Measurements from ENCODE around the gene SEMA5A. TPM values are rescaled to one million over a fixed set of nuclear protein-coding genes. Genes with fewer than 3 reads are reported as not detected.

SEMA5A gene
- total RNA-seq, 1 experiment from 2014 or later = 34.3 TPM

DNA sequence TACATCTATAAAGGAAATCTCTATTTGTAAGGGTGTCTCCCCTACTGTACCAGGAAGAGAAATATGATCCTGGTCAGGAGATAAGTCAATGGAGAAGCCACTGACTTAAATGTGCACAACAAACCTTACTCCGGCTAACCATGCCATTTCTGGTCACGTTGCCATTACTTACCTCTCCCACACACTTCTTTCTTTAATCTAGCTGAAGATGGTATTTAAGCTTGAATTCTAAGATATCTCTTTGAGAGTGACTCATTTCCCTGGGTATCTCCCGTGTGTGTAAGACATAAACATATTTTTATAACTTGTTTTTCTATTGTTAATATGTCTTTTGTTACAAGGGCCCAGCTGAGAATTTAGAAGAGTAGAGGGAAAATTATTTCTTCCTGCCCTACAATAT is 296.6 kb downstream of the SEMA5A start:
- ChIA-PET CTCF (no interaction called here), POLR2A (no interaction called here)
- Mint-ChIP-seq H3K9me3 (ENCODE audit: unreplicated experiment) (no peaks in the 10 kb centered on the region), H3K27ac (ENCODE audit: unreplicated experiment) (no peak overlapping the region), H3K4me3 (ENCODE audit: unreplicated experiment) (no peak overlapping the region), H3K36me3 (ENCODE audit: insufficient read depth, unreplicated experiment) (peaks cover 5% of the 10 kb centered on the region), H3K4me1 (ENCODE audit: low read depth, unreplicated experiment) (no peaks in the 10 kb centered on the region), H3K27me3 (ENCODE audit: insufficient read depth, unreplicated experiment) (no peaks in the 10 kb centered on the region)
- Histone ChIP-seq H3K36me3 (ENCODE audit: control insufficient read depth, insufficient read depth, low read length) (no peaks in the 10 kb centered on the region), H3K4me3 (ENCODE audit: low read depth, low read length) (no peak overlapping the region), H3K27me3 (replicated peaks; ENCODE audit: control insufficient read depth, insufficient read depth, low read length) (no peaks in the 10 kb centered on the region), H3K4me1 (no peaks in the 10 kb centered on the region), H3K9me3 (no peaks in the 10 kb centered on the region)
- TF ChIP-seq, protein P1, sequence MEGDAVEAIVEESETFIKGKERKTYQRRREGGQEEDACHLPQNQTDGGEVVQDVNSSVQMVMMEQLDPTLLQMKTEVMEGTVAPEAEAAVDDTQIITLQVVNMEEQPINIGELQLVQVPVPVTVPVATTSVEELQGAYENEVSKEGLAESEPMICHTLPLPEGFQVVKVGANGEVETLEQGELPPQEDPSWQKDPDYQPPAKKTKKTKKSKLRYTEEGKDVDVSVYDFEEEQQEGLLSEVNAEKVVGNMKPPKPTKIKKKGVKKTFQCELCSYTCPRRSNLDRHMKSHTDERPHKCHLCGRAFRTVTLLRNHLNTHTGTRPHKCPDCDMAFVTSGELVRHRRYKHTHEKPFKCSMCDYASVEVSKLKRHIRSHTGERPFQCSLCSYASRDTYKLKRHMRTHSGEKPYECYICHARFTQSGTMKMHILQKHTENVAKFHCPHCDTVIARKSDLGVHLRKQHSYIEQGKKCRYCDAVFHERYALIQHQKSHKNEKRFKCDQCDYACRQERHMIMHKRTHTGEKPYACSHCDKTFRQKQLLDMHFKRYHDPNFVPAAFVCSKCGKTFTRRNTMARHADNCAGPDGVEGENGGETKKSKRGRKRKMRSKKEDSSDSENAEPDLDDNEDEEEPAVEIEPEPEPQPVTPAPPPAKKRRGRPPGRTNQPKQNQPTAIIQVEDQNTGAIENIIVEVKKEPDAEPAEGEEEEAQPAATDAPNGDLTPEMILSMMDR (IDR thresholded peaks at IDR 0.05; ENCODE audit: insufficient read depth in 1 of 2, low read depth in 1 of 2, low read length in 1 of 2, severe bottlenecking in 1 of 2, unreplicated experiment in 1 of 2) = no peak
- DNase-seq = no peak
- intact Hi-C loops (cut with micrococcal nuclease; ENCODE audit: unreplicated experiment) = no loop called here
- no TSS peak for BruUV-seq (replicated peaks)

DNA sequence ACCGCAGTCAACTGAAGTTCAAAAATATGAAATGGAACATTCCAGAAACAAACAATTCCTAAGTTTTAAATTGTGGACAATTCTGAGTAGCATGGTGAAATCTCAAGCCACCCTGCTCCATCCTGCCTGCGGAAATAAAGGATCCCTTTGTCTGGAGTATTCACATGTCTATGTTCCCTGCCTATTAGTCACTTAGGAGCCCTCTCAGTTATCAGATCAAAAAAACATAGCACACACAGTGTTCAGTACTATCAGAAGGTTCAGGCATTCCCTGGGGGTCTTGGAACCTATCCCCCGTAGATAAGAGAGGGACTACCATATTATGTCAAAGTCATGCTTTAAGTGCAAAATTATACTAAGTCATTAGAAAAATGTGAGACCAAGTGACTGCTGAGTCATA is 300.8 kb downstream of the SEMA5A start:
- TF ChIP-seq, protein P1 (IDR thresholded peaks at IDR 0.05; ENCODE audit: insufficient read depth in 1 of 2, low read depth in 1 of 2, low read length in 1 of 2, severe bottlenecking in 1 of 2, unreplicated experiment in 1 of 2) = no peak
- Mint-ChIP-seq H3K27ac (ENCODE audit: unreplicated experiment) (no peak overlapping the region), H3K9me3 (ENCODE audit: unreplicated experiment) (no peaks in the 10 kb centered on the region), H3K4me3 (ENCODE audit: unreplicated experiment) (no peak overlapping the region), H3K36me3 (ENCODE audit: insufficient read depth, unreplicated experiment) (peaks cover 5% of the 10 kb centered on the region), H3K4me1 (ENCODE audit: low read depth, unreplicated experiment) (peaks cover 8% of the 10 kb centered on the region), H3K27me3 (ENCODE audit: insufficient read depth, unreplicated experiment) (no peaks in the 10 kb centered on the region)
- H3K36me3 ChIP-seq (ENCODE audit: control insufficient read depth, insufficient read depth, low read length) = no peaks in the 10 kb centered on the region
- no peaks in the 10 kb centered on the region for H3K9me3 ChIP-seq
- ChIA-PET POLR2A (no interaction called here), CTCF (no interaction called here)
- BruUV-seq (replicated peaks) = no TSS peak
- DNase-seq = no peak
- no peaks in the 10 kb centered on the region for H3K27me3 ChIP-seq (replicated peaks; ENCODE audit: control insufficient read depth, insufficient read depth, low read length)
- intact Hi-C loops (cut with micrococcal nuclease; ENCODE audit: unreplicated experiment) = no loop called here
- no peak overlapping the region for H3K4me3 ChIP-seq (ENCODE audit: low read depth, low read length)
- H3K4me1 ChIP-seq = peaks cover 6% of the 10 kb centered on the region

DNA sequence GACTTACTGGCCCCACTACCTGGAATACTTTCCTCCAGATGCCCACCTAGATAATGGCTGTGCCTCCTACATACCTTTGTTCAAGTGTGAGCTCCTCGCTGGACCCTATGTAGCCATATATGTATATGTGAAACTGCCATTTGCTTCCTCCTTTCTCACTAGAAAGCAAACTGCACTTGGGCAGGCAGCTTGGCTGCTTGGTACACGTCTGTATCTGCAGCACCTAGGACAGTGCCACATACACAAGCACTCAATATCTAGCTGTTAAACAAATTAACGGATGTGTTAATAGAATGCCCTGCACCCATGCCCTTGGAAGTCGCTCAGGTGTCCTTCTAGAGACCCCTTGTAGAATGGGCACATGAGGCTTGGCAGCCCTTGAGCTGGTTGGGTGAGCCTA is 301.5 kb downstream of the SEMA5A start:
- H3K4me3 Mint-ChIP-seq (ENCODE audit: unreplicated experiment) = no peak overlapping the region
- TF ChIP-seq, protein P1 (IDR thresholded peaks at IDR 0.05; ENCODE audit: insufficient read depth in 1 of 2, low read depth in 1 of 2, low read length in 1 of 2, severe bottlenecking in 1 of 2, unreplicated experiment in 1 of 2) = no peak
- peaks cover 15% of the 10 kb centered on the region for H3K4me1 Mint-ChIP-seq (ENCODE audit: low read depth, unreplicated experiment)
- peaks cover 2% of the 10 kb centered on the region for H3K36me3 Mint-ChIP-seq (ENCODE audit: insufficient read depth, unreplicated experiment)
- no peak for DNase-seq
- no peaks in the 10 kb centered on the region for H3K27me3 Mint-ChIP-seq (ENCODE audit: insufficient read depth, unreplicated experiment)
- POLR2A ChIA-PET = no interaction called here
- CTCF ChIA-PET = no interaction called here
- BruUV-seq (replicated peaks) = no TSS peak
- H3K4me1 ChIP-seq = peaks cover 13% of the 10 kb centered on the region
- no peaks in the 10 kb centered on the region for H3K27me3 ChIP-seq (replicated peaks; ENCODE audit: control insufficient read depth, insufficient read depth, low read length)
- H3K27ac Mint-ChIP-seq (ENCODE audit: unreplicated experiment) = no peak overlapping the region
- intact Hi-C loops (cut with micrococcal nuclease; ENCODE audit: unreplicated experiment) = no loop called here
- no peaks in the 10 kb centered on the region for H3K9me3 Mint-ChIP-seq (ENCODE audit: unreplicated experiment)
- no peaks in the 10 kb centered on the region for H3K36me3 ChIP-seq (ENCODE audit: control insufficient read depth, insufficient read depth, low read length)
- no peaks in the 10 kb centered on the region for H3K9me3 ChIP-seq
- no peak overlapping the region for H3K4me3 ChIP-seq (ENCODE audit: low read depth, low read length)
